HL-60 (cell line): Measurements from ENCODE around the gene DPT.

Experiments used
- GABPA ChIP-seq: IDR thresholded peaks from 2 replicates; pipeline ENCODE4 v1.6.1; 2012; ENCODE audit warnings: low read depth
- POLR2AphosphoS5 ChIP-seq: IDR thresholded peaks from 2 replicates; pipeline ENCODE4 v1.6.1; 2012; ENCODE audit warnings: low read depth
- REST ChIP-seq: IDR thresholded peaks from 2 replicates; pipeline ENCODE4 v1.6.1; 2012; ENCODE audit warnings: low read depth; ENCODE audit not compliant: insufficient replicate concordance
- SPI1 ChIP-seq: IDR thresholded peaks from 2 replicates; pipeline ENCODE4 v1.6.1; 2012; ENCODE audit warnings: low read depth, mild to moderate bottlenecking, borderline replicate concordance
- TF ChIP-seq, protein P1 (sequence below): IDR thresholded peaks from one replicate; pipeline ENCODE4 v1.5.1; 2011; ENCODE audit warnings: low read length, control low read depth, inconsistent platforms; ENCODE audit not compliant: insufficient read depth

DNA sequence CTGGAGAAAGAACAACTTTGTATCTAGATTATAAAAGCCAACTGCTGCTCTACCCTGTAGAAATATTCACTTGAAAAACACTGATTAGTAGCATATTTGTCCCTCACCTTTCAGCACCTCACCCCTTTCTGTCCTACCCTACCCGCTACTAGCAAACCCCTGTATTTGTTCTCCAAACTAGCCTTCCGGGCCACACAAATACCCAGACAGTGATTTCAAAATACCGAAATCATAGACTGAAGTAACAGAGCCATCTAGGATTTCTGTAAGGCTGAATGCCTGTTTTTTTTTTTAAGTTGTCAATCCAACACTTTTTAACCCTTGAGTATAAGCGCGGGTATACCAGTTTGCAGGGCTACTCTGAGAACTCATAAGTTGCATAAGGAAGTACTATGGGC, 398 bp upstream of the DPT start:
- TF ChIP-seq, protein P1, sequence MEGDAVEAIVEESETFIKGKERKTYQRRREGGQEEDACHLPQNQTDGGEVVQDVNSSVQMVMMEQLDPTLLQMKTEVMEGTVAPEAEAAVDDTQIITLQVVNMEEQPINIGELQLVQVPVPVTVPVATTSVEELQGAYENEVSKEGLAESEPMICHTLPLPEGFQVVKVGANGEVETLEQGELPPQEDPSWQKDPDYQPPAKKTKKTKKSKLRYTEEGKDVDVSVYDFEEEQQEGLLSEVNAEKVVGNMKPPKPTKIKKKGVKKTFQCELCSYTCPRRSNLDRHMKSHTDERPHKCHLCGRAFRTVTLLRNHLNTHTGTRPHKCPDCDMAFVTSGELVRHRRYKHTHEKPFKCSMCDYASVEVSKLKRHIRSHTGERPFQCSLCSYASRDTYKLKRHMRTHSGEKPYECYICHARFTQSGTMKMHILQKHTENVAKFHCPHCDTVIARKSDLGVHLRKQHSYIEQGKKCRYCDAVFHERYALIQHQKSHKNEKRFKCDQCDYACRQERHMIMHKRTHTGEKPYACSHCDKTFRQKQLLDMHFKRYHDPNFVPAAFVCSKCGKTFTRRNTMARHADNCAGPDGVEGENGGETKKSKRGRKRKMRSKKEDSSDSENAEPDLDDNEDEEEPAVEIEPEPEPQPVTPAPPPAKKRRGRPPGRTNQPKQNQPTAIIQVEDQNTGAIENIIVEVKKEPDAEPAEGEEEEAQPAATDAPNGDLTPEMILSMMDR = no peak
- TF ChIP-seq SPI1 (no peak), REST (no peak), POLR2AphosphoS5 (no peak), GABPA (no peak)
